Measurements from ENCODE around the gene CRB2. TPM values are rescaled to one million over a fixed set of nuclear protein-coding genes. Genes with fewer than 3 reads are reported as not detected.

The CRB2 gene
- total RNA-seq, 1 experiment from 2014 or later = not detected

DNA sequence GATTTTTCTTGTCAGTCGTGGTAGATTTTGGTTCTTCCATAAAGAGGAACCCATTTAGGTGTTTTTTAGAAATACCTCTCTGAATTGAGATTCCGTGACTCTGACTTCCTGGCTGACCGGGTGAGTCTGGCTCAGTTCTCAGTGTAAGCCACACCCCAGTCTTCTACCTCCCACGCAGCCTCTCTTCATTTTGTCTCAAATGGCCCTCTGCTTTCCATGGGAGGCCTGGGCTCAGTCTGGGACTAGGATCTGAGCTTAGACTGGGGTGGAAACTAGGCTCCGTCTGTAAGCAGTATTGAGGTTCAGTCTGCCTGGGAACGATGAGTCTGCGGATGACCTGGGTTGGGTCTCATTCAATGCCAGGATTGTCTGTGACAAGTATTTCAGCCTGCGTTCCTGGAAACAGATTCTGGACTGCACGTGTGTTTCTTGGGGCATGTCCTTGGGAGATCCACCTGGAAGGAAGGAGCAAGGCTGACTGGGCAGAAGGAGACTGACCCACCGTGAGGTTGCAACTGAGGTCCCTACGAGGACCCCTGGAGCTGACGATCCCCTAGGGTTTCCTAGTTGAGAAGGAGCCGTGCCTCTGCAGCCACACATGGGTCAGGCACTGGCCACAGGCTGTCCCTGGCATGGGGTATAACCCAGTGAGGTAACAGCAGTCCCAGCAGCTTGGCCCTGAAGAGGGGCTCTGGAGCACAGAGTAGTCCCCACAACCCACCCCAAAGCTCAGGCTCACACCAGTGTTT is 12.4 kb upstream of the CRB2 start:
- in situ Hi-C loops (cut with HindIII; ENCODE audit: low pct_unique_long_range_greater_than_20kb, low sequenced_read_pairs) = no loop called here
- no peak for DNase-seq (ENCODE audit: low read depth)

DNA sequence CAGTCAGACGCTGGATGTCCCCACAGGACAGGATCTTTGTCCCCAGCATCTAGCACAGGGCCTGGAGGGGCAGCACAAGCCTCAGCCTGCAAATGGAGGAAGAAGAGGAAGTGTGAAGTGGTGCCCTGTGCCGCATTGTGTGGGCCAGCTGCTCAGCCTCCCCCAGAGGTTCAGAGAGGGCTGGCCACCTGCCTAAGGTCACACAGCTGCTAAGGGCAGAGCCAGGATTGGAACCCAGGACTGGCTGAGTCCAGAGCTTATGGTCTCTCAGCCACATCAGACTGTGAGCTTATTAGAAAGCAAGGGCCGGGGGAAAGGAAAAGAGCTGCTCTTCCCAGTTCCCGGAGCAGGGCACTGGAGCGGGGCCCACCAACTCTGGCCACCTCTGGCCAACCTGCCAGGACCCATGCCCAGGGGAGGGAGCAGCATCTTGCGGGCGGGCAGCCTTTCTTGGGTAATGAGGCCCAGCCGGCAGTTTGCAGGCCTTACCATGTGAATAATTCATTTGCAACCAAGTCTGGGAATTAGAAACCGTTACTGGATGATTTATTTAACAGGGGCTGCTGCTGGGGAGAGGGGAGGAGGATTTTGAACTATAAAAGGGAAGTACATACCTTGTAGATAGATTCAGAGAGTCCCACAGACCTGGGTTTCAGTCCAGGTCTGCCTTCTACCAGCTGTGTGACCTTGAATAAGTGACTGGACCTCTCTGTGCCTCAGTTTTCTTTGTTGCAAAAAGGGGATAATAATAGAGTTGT is 11.6 kb upstream of the CRB2 start:
- in situ Hi-C loops (cut with HindIII; ENCODE audit: low pct_unique_long_range_greater_than_20kb, low sequenced_read_pairs) = no loop called here
- no peak for DNase-seq (ENCODE audit: low read depth)

DNA sequence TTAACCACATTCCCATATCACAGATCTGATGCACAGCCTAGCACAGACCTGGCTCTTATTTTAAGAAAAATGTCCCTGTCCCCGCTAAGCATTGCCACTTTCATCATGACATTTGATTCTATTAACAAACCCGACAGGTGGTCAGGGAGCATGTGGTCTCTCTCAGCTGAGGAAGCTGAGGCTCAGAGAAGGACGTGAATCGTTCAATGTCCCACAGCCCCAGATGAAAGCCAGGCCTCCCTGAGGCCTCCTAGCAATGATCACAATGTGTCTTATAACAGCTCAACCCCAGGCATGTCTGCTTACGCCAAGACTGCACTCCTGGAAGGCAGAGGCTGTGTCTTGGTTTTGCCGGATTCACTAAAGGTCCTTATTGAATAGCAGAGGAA is 10.4 kb upstream of the CRB2 start:
- in situ Hi-C loops (cut with HindIII; ENCODE audit: low pct_unique_long_range_greater_than_20kb, low sequenced_read_pairs) = no loop called here
- DNase-seq (ENCODE audit: low read depth) = no peak

DNA sequence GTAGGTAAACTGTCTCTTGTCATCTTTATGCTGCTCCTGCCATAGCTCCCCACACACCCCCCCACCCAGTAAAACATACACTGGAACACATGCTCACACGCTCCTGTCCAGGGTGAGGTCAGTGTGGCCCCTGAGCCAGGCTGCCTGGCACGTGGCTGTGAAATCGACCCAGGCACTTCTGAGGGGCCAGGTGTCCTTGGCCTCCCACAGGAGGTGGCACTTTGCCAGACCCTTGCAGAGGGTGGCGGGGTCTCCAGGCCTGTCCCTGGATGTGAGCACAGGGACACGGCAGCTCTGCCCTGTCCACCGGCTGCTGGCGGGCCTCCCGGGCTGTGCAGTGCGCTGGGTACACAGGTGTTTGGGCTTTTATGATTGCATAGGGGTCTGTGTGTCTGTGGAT is 10.0 kb upstream of the CRB2 start:
- DNase-seq (ENCODE audit: low read depth) = no peak
- in situ Hi-C loops (cut with HindIII; ENCODE audit: low pct_unique_long_range_greater_than_20kb, low sequenced_read_pairs) = no loop called here

DNA sequence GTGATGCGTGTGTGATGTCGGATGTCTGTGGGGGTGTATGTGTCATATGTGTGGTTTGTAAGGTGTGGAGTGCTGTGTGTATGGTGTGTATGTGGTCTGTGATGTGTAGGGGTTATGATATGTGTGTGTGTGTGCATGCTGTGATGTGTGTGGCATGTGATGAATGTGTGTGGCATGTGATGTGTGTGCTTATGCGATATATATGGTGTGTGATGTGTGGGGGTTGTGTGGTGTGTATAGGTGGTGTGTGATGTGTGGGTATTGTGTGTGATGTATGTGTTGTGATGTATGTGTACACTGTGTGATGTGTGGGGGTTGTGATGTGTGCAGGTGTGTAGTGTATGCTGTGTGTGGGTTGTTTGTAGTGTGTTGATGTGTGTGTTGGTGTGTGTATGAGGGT is 9.2 kb upstream of the CRB2 start:
- in situ Hi-C loops (cut with HindIII; ENCODE audit: low pct_unique_long_range_greater_than_20kb, low sequenced_read_pairs) = no loop called here

DNA sequence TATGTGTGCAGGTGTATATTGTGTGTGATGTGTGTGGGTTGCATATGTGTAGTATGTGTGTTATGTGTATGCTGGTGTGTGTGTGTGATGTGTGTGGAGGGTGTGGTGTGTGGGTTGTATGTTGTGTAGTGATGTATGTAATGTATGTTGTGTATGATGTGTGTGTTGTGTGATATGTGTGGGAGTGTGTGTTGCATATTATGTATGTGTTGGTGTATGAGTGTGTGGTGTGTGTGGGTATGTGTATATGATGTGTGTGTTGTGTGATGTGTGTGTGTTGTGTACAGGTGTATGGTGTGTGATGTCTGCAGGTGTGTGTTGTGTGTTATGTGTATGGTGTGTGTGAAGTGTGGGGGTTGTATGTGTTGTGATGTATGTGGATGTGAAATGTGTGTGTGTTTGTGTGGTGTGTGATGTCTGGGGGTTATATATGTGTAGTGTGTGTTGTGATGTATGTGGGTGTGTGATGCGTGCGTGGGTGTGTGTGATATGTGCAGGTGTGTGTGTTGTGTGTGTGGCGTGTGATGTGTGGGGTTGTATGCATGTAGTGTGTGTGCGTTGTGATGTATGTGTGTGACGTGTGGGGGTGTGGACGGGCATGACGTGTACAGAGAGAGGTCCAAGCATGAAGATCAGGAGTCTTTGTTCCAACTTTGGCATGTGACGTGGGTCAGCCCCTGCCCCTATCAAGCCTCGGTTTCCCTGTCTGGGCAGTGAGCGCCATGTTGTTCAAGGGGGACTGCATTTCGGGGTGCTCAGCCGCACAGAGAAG is 8.5 kb upstream of the CRB2 start:
- in situ Hi-C loops (cut with HindIII; ENCODE audit: low pct_unique_long_range_greater_than_20kb, low sequenced_read_pairs) = no loop called here
- DNase-seq (ENCODE audit: low read depth) = no peak

More for the DNA sequence above, 9.2 kb upstream of the CRB2 start:
- no peak for DNase-seq (ENCODE audit: low read depth)

DNA sequence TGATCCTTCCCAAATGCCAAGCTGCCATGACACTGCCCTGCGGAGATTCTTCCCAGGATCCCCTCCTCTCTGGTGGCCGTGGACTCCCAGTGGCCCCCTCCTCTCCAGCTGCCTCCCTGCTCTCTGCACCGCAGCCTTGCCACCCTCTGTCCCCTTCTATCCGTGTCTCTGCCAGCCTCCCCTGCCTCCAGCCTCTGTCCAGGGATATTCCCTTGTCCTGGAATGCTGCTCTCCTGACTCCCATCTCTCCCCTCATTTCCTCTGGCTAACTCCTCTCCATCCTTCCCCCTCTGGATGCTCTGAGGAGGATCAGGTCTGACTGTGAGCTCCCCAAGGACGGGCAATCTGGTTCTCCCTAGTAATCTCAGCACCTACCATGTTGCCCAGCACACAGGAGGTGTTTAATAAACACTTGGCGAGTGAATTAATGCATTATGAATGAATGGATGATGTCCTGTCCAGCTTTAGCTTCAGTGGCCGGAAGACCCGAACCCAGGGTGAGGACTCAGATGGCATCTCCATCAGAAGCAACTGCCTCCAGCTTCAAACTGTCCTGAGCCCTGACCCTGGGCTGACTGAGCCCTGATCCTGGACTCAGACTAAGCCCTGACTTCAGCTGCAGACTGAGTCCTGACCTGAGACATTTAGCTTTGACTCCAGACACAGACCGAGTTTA is 7.5 kb upstream of the CRB2 start:
- DNase-seq (ENCODE audit: low read depth) = no peak
- in situ Hi-C loops (cut with HindIII; ENCODE audit: low pct_unique_long_range_greater_than_20kb, low sequenced_read_pairs) = no loop called here

DNA sequence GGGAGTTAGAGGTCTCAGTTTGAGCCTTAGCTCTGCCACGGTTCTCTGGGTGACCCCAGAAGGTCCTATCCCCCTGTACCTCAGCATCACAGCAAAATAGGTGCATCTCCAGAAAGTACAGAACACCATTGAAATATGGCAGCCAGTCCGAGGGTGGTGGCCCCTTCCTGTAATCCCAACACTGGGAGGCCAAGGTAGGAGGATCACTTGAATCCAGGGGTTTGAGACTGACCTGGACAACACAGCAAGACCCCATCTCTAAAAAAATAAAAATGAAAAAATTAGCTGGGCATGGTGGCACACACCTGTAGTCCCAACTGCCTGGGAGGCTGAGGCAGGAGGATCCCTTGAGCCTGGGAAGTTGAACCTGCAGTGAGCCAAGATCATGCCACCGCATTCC is 7.0 kb upstream of the CRB2 start:
- no peak for DNase-seq (ENCODE audit: low read depth)
- in situ Hi-C loops (cut with HindIII; ENCODE audit: low pct_unique_long_range_greater_than_20kb, low sequenced_read_pairs) = no loop called here

DNA sequence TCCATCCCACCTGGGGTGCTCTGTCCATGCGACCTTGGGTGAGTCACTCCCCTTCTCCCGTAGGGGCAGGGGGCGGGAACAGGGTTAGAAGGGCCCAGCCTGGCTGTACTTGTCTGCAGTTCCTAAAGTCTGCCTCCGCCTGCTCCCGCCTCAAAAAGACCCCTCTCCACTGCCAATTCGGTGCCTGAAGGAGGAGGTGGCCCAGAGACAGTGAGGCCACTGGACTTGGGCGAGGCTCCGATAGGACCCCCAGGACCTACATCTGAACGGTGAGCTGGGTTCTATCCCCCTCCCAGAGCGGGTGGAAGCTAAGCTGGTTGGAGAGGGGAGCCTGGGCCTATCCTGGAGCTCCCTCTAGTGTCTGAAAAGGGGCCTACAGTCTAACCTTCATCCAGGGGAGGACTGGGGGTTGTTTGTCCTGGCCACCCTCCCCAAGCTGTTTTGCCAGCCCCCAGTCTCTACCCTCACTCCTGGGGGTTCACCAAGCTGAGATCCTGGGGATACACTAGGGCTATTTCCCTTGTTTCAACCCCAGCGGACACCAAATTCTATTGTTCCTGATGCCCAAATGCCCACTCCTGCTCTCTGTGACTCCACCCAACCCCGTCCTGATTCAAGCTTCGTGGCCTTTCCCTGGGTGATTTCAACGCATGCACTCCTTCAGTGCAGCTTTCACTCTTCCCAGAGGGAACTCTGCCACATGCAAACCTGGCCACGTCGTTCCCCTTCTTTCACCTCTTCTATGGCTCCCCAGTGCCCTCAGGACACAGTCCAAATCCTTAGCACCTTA is 6.1 kb upstream of the CRB2 start:
- peak; percentile 53 for DNase-seq (ENCODE audit: low read depth)
- in situ Hi-C loops (cut with HindIII; ENCODE audit: low pct_unique_long_range_greater_than_20kb, low sequenced_read_pairs) = loop anchor here (10.0 kb wide), 1 partner anchor 255 kb away; no protein-coding TSS in a partner anchor

DNA sequence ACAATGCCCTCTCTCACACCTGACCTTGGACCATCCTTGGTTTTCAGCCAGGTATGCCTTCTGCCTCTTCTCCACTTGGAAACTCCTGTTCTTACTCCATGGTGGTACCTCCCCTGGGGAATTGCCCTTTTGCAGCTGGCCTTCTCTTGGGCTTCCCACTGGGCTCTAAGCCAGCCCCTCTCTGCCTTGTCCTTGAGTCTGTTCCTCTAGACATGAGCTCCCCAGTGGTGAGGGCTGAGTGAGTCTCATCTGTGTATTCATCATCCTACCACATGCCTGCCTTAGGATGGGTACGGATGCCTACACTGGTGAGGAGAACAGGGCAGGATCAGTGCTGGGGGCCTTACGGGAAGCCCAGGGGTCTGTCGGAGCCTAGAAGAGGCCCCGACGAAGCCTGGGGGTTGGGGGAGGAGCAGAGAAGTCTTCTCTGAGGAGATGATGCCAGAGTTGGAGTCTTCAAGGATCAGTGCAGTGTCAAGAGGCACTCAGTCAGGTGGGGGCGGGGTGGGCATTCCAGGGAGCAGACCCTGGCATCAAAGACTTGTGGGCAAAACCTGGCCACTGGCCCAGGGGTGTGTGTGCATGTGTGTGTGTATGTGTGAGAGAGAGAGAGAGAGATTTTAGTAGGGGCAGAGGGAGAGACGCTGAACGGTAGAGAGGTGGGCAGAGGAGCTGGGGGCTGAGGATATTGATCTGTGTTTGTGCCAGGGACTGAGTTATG is 5.2 kb upstream of the CRB2 start:
- in situ Hi-C loops (cut with HindIII; ENCODE audit: low pct_unique_long_range_greater_than_20kb, low sequenced_read_pairs) = loop anchor here (10.0 kb wide), 1 partner anchor 256 kb away; no protein-coding TSS in a partner anchor
- no peak for DNase-seq (ENCODE audit: low read depth)

DNA sequence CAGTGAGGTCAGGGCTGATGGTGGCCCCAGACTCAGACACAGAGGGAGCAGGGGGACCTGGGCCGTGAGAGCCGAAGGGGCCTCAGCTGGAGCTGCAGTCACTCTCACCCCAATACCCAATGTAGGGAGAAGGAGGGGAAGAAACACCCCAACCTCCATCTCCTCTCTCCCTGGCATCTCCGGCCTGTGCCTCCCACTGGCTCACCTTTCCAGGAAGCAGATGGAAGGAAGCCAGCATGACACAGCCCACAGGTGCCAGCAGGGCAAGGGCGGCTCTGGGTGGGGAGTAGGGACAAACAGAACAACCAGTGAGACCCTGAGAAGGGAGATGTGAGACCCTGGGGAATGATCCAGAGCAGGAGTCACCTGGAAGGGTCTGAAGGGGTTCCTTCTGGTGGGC is 3.0 kb upstream of the CRB2 start:
- in situ Hi-C loops (cut with HindIII; ENCODE audit: low pct_unique_long_range_greater_than_20kb, low sequenced_read_pairs) = loop anchor here (10.0 kb wide), 1 partner anchor 258 kb away; no protein-coding TSS in a partner anchor

DNA sequence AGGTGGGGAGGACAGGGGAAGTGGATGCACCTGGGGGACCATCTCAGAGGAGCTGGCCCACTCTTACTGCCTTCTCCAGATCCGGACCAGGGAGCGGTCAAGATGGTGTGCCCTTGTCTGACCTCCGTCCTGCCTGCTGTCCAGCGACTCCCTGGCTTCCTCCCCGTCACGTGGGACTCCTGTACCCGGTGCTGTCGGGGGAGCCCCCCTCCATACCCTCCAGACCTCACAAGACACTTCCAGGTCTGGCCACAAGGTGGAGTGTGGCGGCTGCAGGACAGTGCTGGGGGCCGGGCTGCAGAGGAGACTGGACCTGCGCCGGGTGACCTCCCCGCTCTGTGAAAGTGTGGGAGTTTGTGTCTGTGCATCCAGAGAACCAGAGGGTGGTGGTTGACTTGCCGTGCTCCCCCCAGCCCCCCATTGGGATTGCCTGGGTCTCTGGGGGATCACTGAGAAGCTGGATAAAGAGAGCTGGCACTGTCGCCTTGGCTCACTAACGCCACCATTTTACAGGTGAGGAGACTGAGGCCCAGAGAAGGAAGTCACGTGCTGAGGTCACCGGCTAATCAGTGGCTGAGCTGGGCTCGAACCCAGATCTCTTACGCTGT is 1.9 kb upstream of the CRB2 start:
- in situ Hi-C loops (cut with HindIII; ENCODE audit: low pct_unique_long_range_greater_than_20kb, low sequenced_read_pairs) = loop anchor here (10.0 kb wide), 1 partner anchor 259 kb away; no protein-coding TSS in a partner anchor
- DNase-seq (ENCODE audit: low read depth) = peak; percentile 49

More for the DNA sequence above, 3.0 kb upstream of the CRB2 start:
- no peak for DNase-seq (ENCODE audit: low read depth)

DNA sequence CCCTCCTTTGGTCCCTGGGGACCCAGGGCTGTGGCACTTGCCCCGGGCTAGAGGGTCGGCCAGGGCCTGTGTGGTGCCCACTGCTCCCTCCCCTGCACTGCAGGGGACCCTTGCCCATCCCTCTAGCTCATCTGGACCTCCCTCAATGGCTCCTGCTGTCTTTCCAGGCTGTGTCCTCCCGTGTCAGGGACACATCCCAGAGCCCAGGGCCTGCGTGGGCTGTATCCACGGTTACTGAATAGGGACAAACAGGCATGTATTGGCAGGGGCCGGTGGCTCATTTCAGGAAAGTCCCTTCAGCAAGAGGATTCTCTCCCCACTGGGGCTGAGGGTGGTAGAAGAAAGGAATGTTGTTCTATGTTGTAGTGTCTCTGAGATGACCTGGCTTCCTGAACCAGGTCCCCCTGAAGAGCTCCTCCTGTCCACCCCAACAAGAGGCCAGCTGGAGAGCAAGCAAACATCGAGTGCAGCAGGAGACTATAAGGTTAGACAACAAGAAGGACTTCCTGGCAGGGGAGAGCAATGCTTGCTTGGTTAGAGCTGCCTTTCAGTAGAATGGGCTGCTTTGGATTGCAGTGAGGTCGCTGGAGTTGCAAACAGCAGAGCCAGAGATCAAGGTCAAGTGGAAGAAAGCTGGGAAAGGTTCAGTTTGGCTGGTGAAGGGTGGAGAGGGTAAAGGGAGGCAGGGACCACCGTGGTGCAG is 1.0 kb upstream of the CRB2 start:
- peak; percentile 30 for DNase-seq (ENCODE audit: low read depth)
- in situ Hi-C loops (cut with HindIII; ENCODE audit: low pct_unique_long_range_greater_than_20kb, low sequenced_read_pairs) = loop anchor here (10.0 kb wide), 1 partner anchor 260 kb away; no protein-coding TSS in a partner anchor

DNA sequence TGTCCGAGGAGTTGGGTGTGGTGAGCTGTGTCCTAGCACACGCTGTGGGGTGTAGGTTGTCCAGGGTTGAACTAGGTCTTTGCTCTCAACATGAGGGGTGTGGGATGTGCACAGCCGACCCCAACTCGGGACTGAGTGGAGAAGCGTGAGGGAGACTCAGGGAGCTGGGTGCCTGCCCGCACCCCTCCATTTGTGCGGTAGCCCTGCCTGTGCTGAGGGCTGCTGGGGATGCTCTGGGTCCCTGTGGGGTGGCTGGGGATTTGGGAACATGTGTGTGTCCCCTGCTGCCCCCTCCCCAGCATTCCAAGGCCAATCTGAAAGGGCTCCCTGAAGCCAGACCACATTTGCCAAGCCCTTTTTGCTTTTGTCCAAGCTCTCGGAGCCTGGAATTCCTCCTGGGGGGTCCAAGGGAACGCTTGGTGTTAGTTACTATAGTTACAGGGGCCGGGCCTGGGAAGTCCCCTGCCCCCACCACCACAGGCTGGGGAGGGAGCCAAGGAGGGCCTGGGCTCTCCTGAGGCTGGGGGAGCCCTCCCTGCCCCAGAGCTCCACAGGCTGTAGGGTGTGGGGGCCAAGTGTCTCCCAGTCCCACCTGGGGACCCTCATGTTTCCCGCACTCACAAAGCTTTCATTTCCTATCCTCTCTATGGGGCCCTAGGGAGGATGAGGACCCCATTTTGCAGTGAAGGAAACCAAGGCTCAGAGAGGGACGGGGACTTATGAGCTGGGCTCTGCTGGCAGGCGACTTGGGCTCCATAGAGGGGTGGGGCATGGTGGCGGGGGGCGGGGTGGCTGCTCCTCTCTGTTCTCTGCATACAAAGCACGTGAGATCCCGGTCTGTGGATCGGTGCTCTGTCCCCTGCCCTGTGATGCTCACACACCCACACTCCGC is 1.1 kb downstream of the CRB2 start:
- in situ Hi-C loops (cut with HindIII; ENCODE audit: low pct_unique_long_range_greater_than_20kb, low sequenced_read_pairs) = loop anchor here (10.0 kb wide), 1 partner anchor 262 kb away; no protein-coding TSS in a partner anchor

DNA sequence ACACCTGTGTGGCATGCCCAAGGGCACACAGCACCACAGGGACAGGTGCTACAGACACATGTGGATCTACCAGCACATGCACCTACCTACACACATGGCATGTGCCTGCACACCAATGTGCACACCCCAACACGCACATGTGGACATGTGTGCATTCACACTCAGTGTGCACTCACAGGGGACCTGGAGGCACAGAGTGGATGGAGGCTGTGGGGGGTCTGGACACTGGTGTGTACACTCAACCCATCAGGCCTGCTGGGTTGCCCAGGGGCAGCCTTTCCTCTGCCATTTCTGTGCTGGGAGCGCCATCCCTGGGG is 1.7 kb downstream of the CRB2 start:
- DNase-seq (ENCODE audit: low read depth) = no peak
- in situ Hi-C loops (cut with HindIII; ENCODE audit: low pct_unique_long_range_greater_than_20kb, low sequenced_read_pairs) = loop anchor here (10.0 kb wide), 1 partner anchor 263 kb away; no protein-coding TSS in a partner anchor

More for the DNA sequence above, 1.1 kb downstream of the CRB2 start:
- DNase-seq (ENCODE audit: low read depth) = no peak
